ENCODE results near the gene HEPN1. TPM values are rescaled to one million over a fixed set of nuclear protein-coding genes. Genes with fewer than 3 reads are reported as not detected.

Gene HEPN1
- total and polyA plus RNA-seq, 4 donors: not detected

DNA sequence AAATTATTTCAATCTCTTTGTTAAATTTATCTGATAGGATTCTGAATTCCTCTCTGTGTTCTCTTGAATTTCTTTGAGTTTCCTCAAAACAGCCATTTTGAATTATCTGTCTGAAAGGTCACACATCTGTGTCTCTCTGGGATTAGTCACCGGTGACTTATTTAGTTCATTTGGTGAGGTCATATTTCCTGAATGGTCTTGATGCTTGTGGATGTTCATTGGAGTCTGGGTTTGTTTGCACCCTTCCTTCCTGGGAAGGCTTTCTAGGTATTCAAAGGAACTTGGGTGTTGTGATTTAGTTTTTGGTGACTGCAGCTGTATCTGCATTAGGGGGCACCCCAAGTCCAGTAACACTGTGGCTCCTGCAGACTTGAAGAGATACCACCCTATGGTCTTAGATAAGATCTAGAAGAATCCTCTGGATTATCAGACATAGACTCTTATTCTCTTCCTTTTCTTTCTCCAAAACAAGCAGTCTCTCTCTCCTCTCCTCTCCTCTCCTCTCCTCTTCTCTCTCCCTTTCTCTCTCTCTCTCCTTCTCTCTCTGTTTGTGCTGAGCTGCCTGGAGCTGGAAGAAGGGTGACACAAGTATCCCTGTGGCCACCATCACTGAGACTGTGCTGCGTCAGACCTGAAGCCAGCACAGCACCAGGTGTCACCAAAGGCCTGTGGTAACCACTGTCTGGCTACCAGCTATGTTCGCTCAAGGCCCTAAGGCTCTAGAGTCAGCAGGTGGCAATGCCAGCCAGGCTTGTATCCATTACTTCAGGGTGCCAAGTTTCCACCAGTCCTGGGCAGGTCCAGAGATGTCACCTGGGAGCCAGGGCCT lies 3.3 kb upstream of the HEPN1 start:
- H3K27ac ChIP-seq (ENCODE audit: low read depth in 1 of 2, low read length in 1 of 2): no peak overlapping the region
- no peaks in the 10 kb centered on the region for H3K36me3 ChIP-seq (ENCODE audit: control insufficient read depth in 4 of 4, insufficient read depth in 4 of 4, low read length in 4 of 4)
- H3K27me3 ChIP-seq (ENCODE audit: control insufficient read depth in 3 of 3, insufficient read depth in 3 of 3, low read length in 2 of 3): no peaks in the 10 kb centered on the region
- 78 to 83% methylated on average over 3 of the region's 3 CpGs for WGBS, 2 donors
- H3K9me3 ChIP-seq (ENCODE audit: control insufficient read depth in 4 of 4, insufficient read depth in 3 of 4, low read length in 3 of 4): peaks cover 0 to 4% (median under 1%) of the 10 kb centered on the region in 4 donors
- no peak for DNase-seq
- TF ChIP-seq, protein P1, sequence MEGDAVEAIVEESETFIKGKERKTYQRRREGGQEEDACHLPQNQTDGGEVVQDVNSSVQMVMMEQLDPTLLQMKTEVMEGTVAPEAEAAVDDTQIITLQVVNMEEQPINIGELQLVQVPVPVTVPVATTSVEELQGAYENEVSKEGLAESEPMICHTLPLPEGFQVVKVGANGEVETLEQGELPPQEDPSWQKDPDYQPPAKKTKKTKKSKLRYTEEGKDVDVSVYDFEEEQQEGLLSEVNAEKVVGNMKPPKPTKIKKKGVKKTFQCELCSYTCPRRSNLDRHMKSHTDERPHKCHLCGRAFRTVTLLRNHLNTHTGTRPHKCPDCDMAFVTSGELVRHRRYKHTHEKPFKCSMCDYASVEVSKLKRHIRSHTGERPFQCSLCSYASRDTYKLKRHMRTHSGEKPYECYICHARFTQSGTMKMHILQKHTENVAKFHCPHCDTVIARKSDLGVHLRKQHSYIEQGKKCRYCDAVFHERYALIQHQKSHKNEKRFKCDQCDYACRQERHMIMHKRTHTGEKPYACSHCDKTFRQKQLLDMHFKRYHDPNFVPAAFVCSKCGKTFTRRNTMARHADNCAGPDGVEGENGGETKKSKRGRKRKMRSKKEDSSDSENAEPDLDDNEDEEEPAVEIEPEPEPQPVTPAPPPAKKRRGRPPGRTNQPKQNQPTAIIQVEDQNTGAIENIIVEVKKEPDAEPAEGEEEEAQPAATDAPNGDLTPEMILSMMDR (IDR thresholded peaks at IDR 0.05; ENCODE audit: control extremely low read depth, extremely low read depth): no peak
- H3K4me3 ChIP-seq: no peak overlapping the region
- no peak for ATAC-seq (ENCODE audit: insufficient read depth, low FRiP score)
- no peak overlapping the region for H3K9ac ChIP-seq (ENCODE audit: insufficient read depth in 1 of 2, low read length in 2 of 2)
- H3K4me1 ChIP-seq (ENCODE audit: control insufficient read depth in 5 of 5, insufficient read depth in 5 of 5, low read length in 5 of 5): peaks cover 0 to 16% (median 13%) of the 10 kb centered on the region in 5 donors

DNA sequence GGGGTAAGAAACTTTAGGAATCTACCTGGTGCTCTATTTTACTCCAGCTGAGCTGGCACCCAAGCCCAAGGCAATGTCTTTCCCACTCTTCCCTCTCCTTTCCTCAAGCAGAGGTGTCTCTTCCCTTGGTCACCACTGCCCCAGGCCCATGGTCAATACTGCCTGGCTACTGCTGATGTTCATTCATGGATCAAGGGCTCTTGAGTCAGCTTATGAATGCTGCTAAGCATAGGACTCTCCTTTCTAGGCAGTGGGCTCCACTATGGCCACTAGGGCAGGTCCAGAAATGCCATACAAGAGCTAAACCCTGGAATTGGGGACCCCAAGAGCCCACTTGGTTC lies 2.7 kb upstream of the HEPN1 start:
- Histone ChIP-seq H3K27ac (ENCODE audit: low read depth in 1 of 2, low read length in 1 of 2) (no peak overlapping the region), H3K36me3 (ENCODE audit: control insufficient read depth in 4 of 4, insufficient read depth in 4 of 4, low read length in 4 of 4) (no peaks in the 10 kb centered on the region), H3K27me3 (ENCODE audit: control insufficient read depth in 3 of 3, insufficient read depth in 3 of 3, low read length in 2 of 3) (no peaks in the 10 kb centered on the region), H3K9me3 (ENCODE audit: control insufficient read depth in 4 of 4, insufficient read depth in 3 of 4, low read length in 3 of 4) (peaks cover 0 to 3% (median under 1%) of the 10 kb centered on the region in 4 donors), H3K4me1 (ENCODE audit: control insufficient read depth in 5 of 5, insufficient read depth in 5 of 5, low read length in 5 of 5) (peaks cover 0 to 18% (median 13%) of the 10 kb centered on the region in 5 donors), H3K4me3 (no peak overlapping the region), H3K9ac (ENCODE audit: insufficient read depth in 1 of 2, low read length in 2 of 2) (no peak overlapping the region)
- no peak for DNase-seq
- TF ChIP-seq, protein P1 (IDR thresholded peaks at IDR 0.05; ENCODE audit: control extremely low read depth, extremely low read depth): no peak
- ATAC-seq (ENCODE audit: insufficient read depth, low FRiP score): no peak

DNA sequence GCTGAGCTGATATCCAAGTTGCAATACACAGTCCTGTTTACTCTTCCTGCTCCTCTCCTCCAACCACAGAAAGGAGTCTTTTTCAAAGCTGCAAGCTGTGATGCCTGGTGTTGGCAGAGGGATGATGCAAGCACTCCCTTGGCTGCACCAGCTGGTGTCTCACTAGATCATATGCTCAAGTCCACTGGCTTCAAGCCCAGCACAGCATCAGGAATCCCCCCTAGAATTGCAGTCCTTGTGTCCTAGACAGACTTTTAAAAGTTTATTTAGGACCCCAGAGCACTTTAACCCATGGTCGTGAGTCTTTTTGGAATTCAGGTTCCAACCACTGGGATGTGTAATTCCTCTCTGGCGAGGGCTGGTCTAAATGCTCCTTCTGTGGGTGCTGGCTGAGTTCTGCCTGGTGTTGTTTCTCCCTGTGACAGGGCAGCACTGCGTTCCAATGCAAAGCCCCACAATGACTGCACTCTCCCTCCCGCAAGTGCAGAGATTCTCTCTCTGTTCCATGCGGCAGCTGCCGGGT lies 1.9 kb upstream of the HEPN1 start:
- 76 to 78% methylated on average over 6 of the region's 6 CpGs for WGBS, 2 donors
- H3K4me3 ChIP-seq: no peak overlapping the region
- peak overlapping the region in 1 of 2 donors; percentile 70 for H3K27ac ChIP-seq (ENCODE audit: low read depth in 1 of 2, low read length in 1 of 2)
- H3K27me3 ChIP-seq (ENCODE audit: control insufficient read depth in 3 of 3, insufficient read depth in 3 of 3, low read length in 2 of 3): no peaks in the 10 kb centered on the region
- ATAC-seq (ENCODE audit: insufficient read depth, low FRiP score): no peak
- H3K36me3 ChIP-seq (ENCODE audit: control insufficient read depth in 4 of 4, insufficient read depth in 4 of 4, low read length in 4 of 4): no peaks in the 10 kb centered on the region
- peaks cover 0 to 2% (median 0%) of the 10 kb centered on the region in 4 donors for H3K9me3 ChIP-seq (ENCODE audit: control insufficient read depth in 4 of 4, insufficient read depth in 3 of 4, low read length in 3 of 4)
- DNase-seq: peak; percentile 81 to 92 (median 86)
- H3K4me1 ChIP-seq (ENCODE audit: control insufficient read depth in 5 of 5, insufficient read depth in 5 of 5, low read length in 5 of 5): peaks cover 0 to 21% (median 13%) of the 10 kb centered on the region in 5 donors
- TF ChIP-seq, protein P1 (IDR thresholded peaks at IDR 0.05; ENCODE audit: control extremely low read depth, extremely low read depth): no peak
- no peak overlapping the region for H3K9ac ChIP-seq (ENCODE audit: insufficient read depth in 1 of 2, low read length in 2 of 2)

Data from lung (tissue), 12 donors.